AG10803 (cell line): ENCODE results near the gene ERC1.

Source experiments
- DNase-seq: peaks from one replicate; pipeline ENCODE4 v3.0.0; 2010; ENCODE audit warnings: low read depth
- H3K4me3 ChIP-seq: 2 replicates; pipeline ENCODE4 v1.5.1; 2011; ENCODE audit warnings: mild to moderate bottlenecking, low read length, control low read depth
- TF ChIP-seq, protein P1 (sequence below): conservative IDR thresholded peaks from 2 replicates; pipeline ENCODE4 v1.5.1; 2011; ENCODE audit warnings: mild to moderate bottlenecking, low read length, control low read depth, inconsistent platforms

The ERC1 gene

DNA sequence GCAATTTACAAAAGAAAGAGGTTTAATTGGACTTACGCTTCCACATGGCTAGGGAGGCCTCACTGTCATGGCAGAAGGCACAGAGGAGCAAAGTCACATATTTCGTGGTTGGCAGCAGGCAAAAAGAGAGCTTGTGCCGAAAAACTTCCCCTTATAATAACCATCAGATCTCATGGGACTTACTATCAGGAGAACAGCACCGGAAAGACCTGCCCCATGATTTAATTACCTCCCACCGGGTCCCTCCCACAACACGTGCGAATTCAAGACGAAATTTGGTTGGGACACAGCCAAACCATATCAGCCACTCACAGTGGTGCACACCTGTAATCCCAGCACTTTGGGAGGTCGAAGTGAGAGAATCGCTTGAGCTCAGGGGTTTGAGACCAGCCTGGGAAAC is 534.8 kb downstream of the ERC1 start:
- no peak for DNase-seq

DNA sequence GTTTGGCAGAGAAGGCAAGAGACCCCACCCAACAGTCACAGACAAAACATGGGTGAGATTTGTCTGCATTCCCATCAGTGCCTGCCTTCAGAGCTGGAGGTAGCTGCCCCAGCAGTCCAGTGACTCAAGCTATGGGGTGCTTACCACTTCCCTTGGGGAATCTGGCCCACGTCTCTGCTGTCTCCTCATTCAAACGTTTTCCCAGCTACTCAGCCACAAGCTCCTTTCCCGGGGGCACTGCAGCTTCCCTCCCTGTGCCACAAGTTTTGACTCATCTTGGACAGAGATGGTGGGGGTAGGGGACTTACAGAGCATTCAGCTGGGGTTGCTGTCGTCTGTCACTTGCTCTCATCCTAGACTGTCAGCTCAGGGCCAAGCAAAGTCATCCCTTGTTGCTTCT is 536.8 kb downstream of the ERC1 start:
- peak overlapping the region; percentile 20; the same call in 1 of the 2 replicates for H3K4me3 ChIP-seq
- TF ChIP-seq, protein P1, sequence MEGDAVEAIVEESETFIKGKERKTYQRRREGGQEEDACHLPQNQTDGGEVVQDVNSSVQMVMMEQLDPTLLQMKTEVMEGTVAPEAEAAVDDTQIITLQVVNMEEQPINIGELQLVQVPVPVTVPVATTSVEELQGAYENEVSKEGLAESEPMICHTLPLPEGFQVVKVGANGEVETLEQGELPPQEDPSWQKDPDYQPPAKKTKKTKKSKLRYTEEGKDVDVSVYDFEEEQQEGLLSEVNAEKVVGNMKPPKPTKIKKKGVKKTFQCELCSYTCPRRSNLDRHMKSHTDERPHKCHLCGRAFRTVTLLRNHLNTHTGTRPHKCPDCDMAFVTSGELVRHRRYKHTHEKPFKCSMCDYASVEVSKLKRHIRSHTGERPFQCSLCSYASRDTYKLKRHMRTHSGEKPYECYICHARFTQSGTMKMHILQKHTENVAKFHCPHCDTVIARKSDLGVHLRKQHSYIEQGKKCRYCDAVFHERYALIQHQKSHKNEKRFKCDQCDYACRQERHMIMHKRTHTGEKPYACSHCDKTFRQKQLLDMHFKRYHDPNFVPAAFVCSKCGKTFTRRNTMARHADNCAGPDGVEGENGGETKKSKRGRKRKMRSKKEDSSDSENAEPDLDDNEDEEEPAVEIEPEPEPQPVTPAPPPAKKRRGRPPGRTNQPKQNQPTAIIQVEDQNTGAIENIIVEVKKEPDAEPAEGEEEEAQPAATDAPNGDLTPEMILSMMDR: no peak
- peak; percentile 90 for DNase-seq

More for the DNA sequence above, 534.8 kb downstream of the ERC1 start:
- no peak overlapping the region for H3K4me3 ChIP-seq
- TF ChIP-seq, protein P1: no peak

DNA sequence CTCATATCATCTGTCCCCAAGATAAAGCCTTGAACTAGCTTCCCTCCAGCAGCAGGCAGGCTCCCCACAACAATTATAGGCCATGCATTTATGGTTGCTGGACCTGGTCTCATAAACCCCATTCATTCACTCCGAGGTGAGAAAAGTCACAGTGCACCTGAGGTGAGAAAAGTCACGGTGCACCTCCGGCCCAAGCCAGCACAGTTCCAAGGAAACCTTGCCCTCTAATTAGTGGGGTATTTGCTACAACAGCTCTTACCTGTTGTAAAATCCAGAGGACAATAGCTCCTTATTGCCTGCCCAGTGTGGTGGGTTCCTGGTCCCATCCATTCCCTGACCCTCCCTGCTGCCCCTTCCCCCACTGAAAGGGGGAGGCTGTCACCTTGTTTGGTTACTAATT is 537.8 kb downstream of the ERC1 start:
- peak overlapping the region; percentile 15 for H3K4me3 ChIP-seq
- DNase-seq: no peak
- TF ChIP-seq, protein P1: no peak

DNA sequence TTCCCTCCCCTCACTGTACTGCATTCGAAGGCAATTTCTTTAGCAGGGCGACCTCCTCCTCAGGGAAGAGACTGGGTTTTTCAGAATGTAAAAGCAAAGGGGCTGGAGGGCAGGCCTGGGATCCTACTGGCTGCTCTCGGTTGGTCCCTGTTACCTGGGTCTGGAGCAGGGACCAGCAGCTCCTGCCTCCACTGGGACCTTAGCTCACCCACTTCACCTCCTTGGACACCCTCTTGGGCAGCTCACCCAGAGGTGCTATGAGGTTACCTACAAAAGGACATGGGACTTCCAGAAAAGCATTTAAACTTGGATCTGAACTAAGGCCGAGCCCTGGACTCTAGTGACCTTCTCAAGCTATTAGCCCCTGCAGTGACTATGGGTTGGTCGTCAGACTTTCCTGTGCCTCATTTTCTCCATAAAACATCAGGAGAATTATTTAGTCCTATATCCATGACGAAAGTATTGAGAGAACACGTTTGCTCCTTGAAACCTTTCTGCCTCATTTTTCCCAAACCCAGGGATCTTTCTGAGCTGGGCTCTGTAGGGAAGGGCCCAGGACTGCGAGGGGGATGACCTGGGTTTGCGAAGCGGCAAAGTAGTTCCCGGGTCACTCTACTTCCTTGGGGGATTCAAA is 538.3 kb downstream of the ERC1 start:
- TF ChIP-seq, protein P1: no peak
- peak overlapping the region; percentile 75 for H3K4me3 ChIP-seq
- DNase-seq: no peak

DNA sequence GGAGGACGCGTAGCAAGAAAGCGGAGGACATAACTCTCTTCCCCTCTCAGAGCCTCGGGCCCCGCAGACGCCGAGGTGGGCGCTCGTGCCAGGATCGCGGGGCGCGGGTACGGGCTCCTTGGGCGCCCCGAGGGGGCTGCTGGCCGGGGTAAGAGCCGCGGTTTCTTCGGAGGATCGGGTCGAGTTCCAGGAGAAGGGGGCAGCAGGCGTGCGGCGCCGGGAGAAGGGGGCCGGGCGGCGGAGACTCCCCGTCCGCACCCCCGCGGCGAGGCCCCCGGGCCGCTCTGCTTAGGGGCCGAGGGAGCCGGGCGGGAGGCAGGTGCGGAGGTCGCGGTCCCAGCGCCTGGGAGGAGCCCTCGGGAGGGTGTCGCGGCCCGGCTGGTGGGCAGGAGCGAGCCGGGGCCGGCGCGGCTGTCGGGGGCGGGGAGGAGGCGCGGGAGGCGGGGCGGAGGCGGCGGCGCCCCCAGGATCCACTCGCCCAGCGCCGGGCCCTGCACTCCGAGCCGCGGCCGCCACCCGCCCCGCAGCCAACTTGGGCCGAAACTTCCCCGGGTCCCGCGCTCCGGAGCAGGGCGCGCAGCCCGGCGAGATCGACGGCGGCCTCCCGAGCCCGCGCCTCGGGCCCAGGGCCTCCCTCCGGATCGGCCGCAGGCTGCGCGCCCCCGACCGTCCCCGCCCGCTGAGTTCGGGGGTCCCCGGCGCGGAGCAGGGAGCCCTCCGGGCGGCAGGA is 539.0 kb downstream of the ERC1 start:
- peak; percentile 42 for DNase-seq
- TF ChIP-seq, protein P1: no peak
- peak overlapping the region; percentile 75 for H3K4me3 ChIP-seq

DNA sequence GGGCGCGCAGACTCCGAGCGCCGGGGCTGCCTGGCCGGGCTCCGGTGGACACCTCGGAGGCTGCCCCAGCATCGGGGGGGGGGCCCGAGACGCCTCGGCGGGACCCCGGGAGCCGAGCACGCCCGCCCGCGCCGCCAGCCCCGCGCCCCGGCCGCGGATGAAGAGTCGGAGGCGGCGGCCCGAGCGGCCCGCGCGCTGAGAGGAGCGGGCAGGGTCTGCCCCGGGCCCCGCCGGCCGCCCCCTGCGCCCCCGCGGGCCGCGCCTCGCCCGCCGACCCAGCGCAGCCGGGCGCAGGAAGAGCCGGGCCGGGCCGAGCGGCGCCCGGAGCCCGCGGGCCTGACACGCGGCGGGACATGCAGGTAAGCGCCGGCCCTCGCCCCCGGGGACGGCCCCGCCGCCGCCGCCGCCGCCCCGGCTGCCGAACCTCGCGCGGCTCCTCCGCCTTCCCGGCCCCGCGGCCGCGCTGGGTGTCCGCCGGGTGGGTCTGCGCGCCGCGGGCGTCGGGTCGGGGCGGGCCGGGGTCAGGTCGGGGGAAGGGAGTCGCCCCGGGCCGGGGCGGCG is 539.6 kb downstream of the ERC1 start:
- TF ChIP-seq, protein P1: no peak
- DNase-seq: no peak
- peak overlapping the region; percentile 75 for H3K4me3 ChIP-seq
